Loucy (cell line): ENCODE measurements around the gene FTO.

ENCODE experiments used
- EZH2phosphoT487 ChIP-seq: fragments of 200-600 bp; IDR thresholded peaks from 2 replicates; pipeline ENCODE4 v1.6.1; 2018; ENCODE audit warnings: antibody characterized with exemption, mild to moderate bottlenecking, moderate library complexity, borderline replicate concordance
- TF ChIP-seq, protein P1 (sequence below): fragments of 200-600 bp; sonication (generic); conservative IDR thresholded peaks from 2 replicates; pipeline ENCODE4 v1.5.1; 2014; ENCODE audit warnings: mild to moderate bottlenecking, antibody characterized with exemption, low read length

GRCh38 chr16:53787423-53787822 lies 83.5 kb downstream of the FTO start:
- TF ChIP-seq, protein P1, sequence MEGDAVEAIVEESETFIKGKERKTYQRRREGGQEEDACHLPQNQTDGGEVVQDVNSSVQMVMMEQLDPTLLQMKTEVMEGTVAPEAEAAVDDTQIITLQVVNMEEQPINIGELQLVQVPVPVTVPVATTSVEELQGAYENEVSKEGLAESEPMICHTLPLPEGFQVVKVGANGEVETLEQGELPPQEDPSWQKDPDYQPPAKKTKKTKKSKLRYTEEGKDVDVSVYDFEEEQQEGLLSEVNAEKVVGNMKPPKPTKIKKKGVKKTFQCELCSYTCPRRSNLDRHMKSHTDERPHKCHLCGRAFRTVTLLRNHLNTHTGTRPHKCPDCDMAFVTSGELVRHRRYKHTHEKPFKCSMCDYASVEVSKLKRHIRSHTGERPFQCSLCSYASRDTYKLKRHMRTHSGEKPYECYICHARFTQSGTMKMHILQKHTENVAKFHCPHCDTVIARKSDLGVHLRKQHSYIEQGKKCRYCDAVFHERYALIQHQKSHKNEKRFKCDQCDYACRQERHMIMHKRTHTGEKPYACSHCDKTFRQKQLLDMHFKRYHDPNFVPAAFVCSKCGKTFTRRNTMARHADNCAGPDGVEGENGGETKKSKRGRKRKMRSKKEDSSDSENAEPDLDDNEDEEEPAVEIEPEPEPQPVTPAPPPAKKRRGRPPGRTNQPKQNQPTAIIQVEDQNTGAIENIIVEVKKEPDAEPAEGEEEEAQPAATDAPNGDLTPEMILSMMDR = no peak
- no peak for TF ChIP-seq EZH2phosphoT487
